GM18505 (cell line): Measurements from ENCODE around the gene PLA2G4B.

ENCODE experiments used
- ATAC-seq: cut with Tn5 transposase; IDR thresholded peaks from one replicate; pipeline ENCODE4 v1.9.1; 2021; ENCODE audit not compliant: unreplicated experiment
- POLR2A ChIP-seq: IDR thresholded peaks from 4 replicates; pipeline ENCODE4 v1.6.1; 2011; ENCODE audit warnings: borderline replicate concordance; ENCODE audit not compliant: insufficient read depth, insufficient read length; ENCODE audit errors: extremely low read depth

The PLA2G4B gene

DNA sequence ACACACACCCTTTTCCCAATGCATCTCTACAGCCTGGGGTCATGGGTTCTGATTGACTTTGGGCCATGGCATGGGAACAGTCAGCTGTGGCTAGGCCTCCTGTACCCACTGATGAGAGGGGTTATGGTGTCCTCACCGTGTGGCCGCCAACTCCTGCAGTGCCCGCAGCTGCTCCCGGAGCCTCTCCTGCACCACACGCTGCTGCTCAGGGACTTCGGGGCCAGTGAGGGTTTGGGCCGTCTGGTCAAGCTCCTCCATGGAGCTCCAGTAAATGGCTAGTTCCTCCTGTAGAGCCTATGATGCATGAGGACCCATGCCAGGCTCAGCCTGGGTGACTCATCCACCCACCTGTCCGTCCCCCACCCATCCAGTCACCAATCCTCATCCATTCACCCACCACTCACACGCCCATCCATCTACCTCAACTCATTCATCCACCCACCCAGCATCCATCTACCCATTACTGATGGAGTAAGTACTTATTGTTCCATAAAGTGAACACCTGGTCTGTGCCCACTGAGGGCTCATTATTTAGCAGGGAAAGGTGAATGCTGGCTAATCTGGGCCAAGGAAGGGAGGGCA lies 33.6 kb downstream of the PLA2G4B start:
- ATAC-seq = no peak
- no peak for TF ChIP-seq POLR2A

DNA sequence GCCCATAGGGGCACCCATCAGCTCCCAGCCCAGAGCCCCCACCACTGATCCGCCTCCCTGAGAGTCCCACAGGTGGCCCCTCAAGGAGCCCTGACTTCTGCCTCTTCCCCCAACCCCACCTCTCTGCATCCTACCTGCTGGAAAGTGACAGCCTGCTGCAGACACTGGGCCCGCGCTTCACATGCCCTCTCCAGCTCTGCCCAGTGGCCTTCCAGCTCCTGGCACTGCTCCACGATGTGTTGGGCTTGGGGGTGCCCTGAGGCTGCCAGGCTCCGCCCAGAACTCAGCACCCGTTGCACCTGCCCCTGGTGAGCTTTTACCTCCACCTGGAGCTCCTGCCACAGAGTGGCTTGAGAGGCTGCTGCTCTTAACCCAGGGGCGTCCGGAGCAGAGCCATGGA lies 35.1 kb downstream of the PLA2G4B start:
- no peak for ATAC-seq
- no peak for TF ChIP-seq POLR2A

DNA sequence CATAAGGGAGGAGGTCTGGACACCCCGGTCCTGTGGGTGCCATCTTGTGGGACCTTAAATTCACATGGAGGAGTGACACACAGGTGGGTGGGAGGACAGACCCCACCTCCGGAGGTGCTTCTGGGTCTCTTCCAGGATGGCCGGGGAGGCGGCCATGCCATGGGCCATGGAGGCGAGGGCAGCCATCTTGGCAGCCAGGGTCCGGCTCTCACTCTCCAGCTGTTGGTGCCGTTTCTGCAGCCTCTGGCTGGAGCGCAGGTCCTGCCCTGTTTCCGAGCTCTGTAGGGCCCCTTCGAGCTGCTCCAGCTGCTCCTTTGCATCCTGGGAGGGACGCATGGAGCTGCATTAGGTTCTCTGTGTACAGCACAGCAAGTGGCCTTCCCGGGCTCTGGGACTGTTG lies 36.1 kb downstream of the PLA2G4B start:
- TF ChIP-seq POLR2A = no peak

DNA sequence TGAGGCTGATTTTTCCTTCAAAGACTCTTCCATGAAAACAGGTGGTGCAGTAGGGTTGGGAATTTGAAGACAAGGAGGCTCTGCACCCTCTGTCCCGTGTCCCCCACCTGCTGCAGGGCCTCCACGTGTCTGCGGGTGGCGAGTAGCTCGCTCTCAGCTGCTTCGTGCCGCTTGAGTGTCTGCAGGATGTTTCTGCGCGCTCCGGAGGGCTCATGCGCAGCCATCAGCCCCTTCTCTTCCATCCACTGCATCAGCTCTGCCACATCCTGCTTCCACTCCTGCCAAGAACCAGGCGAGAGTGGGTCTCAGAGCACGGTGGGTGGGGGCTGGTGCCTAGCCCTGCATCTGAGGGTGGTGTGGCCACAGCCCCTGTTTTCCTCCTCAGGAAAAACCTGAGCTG lies 37.4 kb downstream of the PLA2G4B start:
- no peak for TF ChIP-seq POLR2A
- ATAC-seq = no peak

More for the DNA sequence above, 36.1 kb downstream of the PLA2G4B start:
- no peak for ATAC-seq

DNA sequence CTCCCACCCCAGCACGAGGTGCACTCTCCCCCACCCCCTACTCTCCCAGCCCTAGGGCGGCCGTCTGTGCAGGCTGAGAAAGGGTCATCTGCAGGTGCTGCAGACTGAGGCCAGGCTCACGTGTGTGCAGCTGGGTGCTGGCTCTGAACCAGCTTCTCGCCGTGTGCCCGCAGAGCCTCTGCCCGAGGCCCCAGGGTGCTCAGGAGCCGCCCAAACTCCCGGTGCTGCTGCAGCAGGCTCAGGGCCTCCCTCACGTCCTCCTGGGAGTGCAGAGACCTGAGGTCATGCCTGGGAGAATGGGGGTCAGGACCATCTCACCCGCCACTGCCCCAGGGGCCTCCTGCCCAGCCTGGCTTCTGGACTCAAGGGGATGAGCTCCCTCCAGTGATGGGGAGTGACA lies 38.0 kb downstream of the PLA2G4B start:
- TF ChIP-seq POLR2A = no peak
- no peak for ATAC-seq

DNA sequence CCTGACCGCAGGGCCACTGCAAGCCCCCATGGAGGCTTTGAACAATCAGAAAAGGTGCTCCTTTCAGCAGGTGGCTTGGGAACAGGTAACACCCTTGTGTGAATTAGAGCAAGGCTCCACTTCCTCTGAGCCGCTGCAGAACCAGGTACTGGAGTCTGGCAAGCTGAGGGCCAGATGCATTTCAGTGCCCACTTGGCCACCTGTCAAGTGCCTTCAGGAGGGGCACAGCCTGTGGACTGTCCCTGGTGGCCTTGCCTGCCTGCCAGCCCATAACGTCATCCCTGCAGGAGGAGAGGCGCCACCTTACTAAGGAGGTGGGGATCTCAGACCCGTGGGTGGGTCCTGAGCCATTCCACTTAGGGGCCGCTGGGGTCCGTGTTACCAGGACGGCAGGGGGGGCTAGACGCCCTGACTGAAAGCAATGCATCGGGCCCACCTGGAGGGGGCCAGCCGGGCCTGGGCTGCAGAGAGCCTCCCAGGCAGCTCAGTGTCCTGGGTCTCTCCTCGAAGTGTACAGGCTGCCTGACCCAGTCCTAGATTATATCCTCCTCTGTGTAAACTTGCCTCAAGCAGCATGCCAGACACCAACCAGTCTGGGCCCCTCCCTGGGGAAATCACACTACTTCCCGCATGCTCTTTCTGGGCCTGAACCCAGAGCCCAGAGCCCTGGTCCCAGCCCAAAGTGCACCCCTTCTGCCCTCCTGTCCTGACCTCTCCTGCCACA lies 39.1 kb downstream of the PLA2G4B start:
- TF ChIP-seq POLR2A = no peak
- ATAC-seq = no peak

DNA sequence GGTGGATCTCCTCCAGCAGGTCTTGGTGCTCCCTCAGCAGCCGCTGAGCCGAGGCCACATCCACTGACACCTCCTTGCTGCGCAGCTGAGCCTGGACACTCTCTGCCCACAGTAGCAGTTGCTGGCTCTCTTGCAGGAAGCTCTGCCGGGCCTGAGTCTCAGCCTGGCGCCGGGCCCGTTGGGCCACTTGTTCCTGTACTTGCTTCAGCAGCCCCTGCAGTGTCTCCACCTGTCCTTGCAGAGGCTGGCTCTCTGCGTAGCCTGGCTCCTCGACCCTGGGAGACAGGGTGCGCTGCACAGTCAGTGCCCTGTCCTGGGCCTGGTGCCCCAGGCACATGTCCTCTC lies 39.7 kb downstream of the PLA2G4B start:
- TF ChIP-seq POLR2A = no peak
- ATAC-seq = no peak

DNA sequence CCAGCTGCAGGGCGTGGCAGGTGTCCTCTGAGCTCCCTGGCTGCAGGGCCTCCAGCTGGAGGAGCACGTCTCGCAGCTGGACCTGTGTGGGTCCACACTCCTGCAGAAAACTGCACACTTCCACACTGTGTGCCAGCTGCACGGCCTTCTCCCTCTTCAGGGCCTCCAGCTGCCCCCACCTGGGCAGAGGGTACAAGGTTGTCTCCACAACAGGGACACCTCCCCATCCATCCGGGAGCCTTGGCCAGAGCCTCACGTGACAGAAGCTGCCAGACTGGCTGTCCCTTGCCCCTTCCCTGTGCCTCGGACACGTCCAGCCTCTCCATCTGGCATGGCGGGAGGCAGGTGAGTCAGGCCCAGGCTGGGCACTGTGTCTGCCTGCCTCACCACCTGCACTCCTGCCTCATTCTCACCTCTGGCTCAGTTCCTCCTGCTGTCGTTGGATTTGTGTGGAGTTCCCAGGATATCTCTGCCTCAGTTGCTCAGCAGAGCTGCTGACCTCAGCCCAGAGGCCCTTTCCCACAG lies 40.7 kb downstream of the PLA2G4B start:
- ATAC-seq = no peak
- TF ChIP-seq POLR2A = no peak

DNA sequence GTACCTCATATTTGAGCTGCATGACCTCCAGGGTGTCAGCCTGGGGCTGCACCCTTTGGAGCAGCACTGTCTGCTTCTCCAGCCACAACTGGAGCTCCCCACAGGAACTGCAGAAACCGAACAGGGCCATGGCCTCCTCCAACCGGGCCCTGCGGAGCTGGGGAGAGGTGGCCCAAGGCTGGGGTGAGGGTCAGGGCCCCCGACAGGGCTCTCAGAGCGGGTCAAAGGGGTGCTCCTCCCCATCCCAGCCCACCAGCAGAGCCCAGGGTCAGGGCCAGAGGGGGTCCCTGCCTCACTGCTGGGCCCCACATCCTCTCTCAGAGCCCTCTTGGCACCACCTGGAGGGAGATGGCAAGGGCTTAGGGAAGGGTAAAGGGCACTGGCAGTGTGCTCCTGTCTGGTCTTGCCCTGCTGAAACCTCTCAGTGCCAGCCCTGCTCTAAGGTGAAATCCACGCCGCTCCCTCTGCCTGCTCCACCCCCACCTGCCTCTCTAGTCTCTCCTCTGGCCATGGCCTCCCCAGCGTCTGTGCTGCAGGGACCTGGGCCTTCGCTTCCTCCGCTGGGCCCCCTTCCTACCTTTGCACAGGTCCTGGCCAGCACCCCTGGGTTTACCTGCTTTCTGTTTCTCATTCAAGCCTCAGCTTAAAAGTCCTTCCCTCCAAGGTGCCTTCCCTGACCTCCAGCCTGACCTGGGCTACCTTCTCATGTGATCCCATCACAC lies 41.7 kb downstream of the PLA2G4B start:
- ATAC-seq = no peak
- no peak for TF ChIP-seq POLR2A

DNA sequence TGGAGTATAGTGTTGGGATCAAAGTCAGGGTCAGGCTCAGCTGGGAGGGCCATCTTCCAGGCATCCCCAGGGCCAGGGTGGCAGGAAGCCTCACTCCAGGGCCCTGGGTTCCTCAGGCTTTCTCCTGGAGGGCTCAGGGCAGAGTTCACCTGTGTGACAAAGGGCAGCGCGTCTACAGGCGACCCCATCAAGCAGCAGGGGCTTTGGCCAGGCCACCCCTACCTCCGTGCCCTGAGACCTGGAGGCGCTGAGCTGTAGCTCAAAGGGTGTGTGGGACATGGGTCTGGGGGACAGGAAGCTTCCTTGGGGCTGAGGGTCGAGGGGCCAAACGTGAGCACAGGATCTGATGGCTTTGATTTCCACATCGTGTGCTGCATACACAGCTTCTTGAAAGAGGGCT lies 42.4 kb downstream of the PLA2G4B start:
- no peak for TF ChIP-seq POLR2A
- ATAC-seq = no peak

DNA sequence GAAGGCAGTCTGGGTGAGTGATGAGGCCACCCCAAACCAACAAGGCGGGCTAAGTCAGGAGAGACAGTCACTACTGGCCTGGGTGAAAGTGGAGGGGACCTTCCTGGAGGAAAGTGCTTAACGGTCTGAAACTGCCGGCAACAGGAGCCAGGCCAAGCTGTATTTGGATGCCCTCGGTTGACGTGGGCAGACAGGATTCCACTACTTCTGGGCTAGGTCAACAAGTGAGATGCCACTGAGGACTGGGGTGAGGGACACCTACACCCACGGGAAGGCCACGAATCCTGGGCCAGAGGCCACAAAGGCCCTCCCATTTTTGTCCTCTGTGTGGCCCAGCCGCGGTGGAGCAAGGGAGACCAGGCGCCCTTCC lies 42.9 kb downstream of the PLA2G4B start:
- TF ChIP-seq POLR2A = no peak
- ATAC-seq = no peak

DNA sequence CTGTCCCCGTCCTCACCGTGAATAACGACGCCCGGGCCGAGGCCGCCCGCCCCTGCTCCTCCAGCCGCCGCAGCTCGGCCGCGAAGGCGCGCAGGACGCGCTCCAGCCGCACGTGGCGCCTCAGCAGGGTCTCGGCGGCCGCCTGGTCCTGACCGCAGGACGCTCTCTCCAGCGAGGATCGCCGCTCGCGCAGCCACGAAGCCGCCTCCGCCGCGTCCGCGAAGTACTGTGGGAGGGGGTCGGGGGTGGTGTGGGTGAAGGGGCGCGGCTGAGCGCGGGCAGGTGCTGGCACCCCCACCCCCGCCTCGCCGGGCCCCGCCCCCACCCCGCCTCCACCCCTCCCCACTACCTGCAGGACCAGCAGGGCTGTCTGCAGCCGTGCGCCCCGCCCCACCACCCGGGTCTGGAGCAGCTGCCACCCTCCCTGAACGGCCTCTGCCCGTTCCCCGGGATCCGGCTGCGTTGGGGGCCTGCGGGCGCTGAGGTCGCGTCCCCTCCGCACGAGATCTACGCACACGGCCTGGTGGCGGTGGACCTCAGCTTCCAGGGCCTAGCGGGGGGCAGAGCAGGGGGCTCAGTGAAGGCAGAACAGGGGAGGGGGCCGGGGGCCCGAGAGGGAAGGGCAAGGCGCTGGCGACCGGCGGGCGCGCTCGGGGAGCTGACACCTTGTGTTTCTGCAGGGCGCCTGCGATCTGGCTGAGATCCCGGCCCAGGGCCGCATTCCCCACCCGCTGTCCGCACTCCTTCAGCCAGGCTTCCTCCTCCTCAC lies 43.5 kb downstream of the PLA2G4B start:
- no peak for TF ChIP-seq POLR2A
- no peak for ATAC-seq
